H9 (cell line): ENCODE data around the gene UBN1. TPM values are rescaled to one million over a fixed set of nuclear protein-coding genes. Genes with fewer than 3 reads are reported as not detected.
A peak's percentile ranks its signal among the peaks of the same experiment; 100 is the strongest.

Experiments used
- DNase-seq: peaks from one replicate; pipeline ENCODE4 v3.0.0-alpha.2; 2017
- H2AFZ ChIP-seq: one replicate; pipeline ENCODE4 v1.6.1; 2013; ENCODE audit warnings: mild to moderate bottlenecking, low read length, control low read depth, moderate library complexity
- H2AK5ac ChIP-seq: 2 replicates; pipeline ENCODE4 v1.6.1; 2013; ENCODE audit warnings: low read length, control low read depth, mixed read lengths; ENCODE audit not compliant: insufficient read length
- H2BK120ac ChIP-seq: one replicate; pipeline ENCODE4 v1.6.1; 2013; ENCODE audit warnings: low read depth, mild to moderate bottlenecking, low read length, control low read depth, inconsistent platforms; ENCODE audit not compliant: poor library complexity, severe bottlenecking
- H2BK12ac ChIP-seq: 2 replicates; pipeline ENCODE4 v1.6.1; 2013; ENCODE audit warnings: low read length, control low read depth, mixed read lengths, low read depth; ENCODE audit not compliant: insufficient read length
- H2BK15ac ChIP-seq: 2 replicates; pipeline ENCODE4 v1.6.1; 2013; ENCODE audit warnings: low read depth, low read length, control low read depth
- H2BK20ac ChIP-seq: one replicate; pipeline ENCODE4 v1.6.1; 2013; ENCODE audit warnings: low read depth, mild to moderate bottlenecking, low read length, control low read depth, inconsistent platforms; ENCODE audit not compliant: poor library complexity, severe bottlenecking
- H2BK5ac ChIP-seq: 2 replicates; pipeline ENCODE4 v1.6.1; 2013; ENCODE audit warnings: low read length, control low read depth, mixed read lengths; ENCODE audit not compliant: insufficient read length
- H3K14ac ChIP-seq: 2 replicates; pipeline ENCODE4 v1.6.1; 2013; ENCODE audit warnings: low read length, control low read depth; ENCODE audit not compliant: insufficient read depth
- H3K18ac ChIP-seq: 2 replicates; pipeline ENCODE4 v1.6.1; 2013; ENCODE audit warnings: low read depth, mild to moderate bottlenecking, mixed read lengths, low read length, control low read depth; ENCODE audit not compliant: insufficient read length
- H3K23ac ChIP-seq: 2 replicates; pipeline ENCODE4 v1.6.1; 2013; ENCODE audit warnings: low read length, control low read depth, mixed read lengths, low read depth; ENCODE audit not compliant: insufficient read length
- H3K23me2 ChIP-seq: 2 replicates; pipeline ENCODE4 v1.6.1; 2013; ENCODE audit warnings: low read depth, mild to moderate bottlenecking, mixed read lengths, low read length, control low read depth; ENCODE audit not compliant: insufficient read length, poor library complexity, severe bottlenecking
- H3K27ac ChIP-seq: 2 replicates; pipeline ENCODE4 v1.5.1; 2013; ENCODE audit warnings: low read length, control low read depth, mixed read lengths, low read depth; ENCODE audit not compliant: insufficient read length
- H3K27me3 ChIP-seq: 2 replicates; pipeline ENCODE4 v1.6.1; 2013; ENCODE audit warnings: low read length, control low read depth, inconsistent platforms; ENCODE audit not compliant: insufficient read depth
- H3K4ac ChIP-seq: 2 replicates; pipeline ENCODE4 v1.6.1; 2013; ENCODE audit warnings: low read depth, mild to moderate bottlenecking, control low read depth, inconsistent platforms, low read length, moderate library complexity
- H3K4me1 ChIP-seq: 2 replicates; pipeline ENCODE4 v1.6.1; 2013; ENCODE audit warnings: low read length, control low read depth, inconsistent platforms; ENCODE audit not compliant: insufficient read depth
- H3K4me2 ChIP-seq: 2 replicates; pipeline ENCODE4 v1.6.1; 2013; ENCODE audit warnings: low read length, control low read depth, mixed read lengths; ENCODE audit not compliant: insufficient read length, insufficient read depth
- H3K56ac ChIP-seq: 2 replicates; pipeline ENCODE4 v1.6.1; 2013; ENCODE audit warnings: low read depth, mild to moderate bottlenecking, mixed read lengths, low read length, control low read depth; ENCODE audit not compliant: insufficient read length
- H3K79me1 ChIP-seq: 2 replicates; pipeline ENCODE4 v1.6.1; 2013; ENCODE audit warnings: low read depth, mild to moderate bottlenecking, moderate library complexity, low read length, control low read depth, inconsistent platforms; ENCODE audit not compliant: insufficient read depth, poor library complexity, severe bottlenecking
- H3K79me2 ChIP-seq: 2 replicates; pipeline ENCODE4 v1.6.1; 2013; ENCODE audit warnings: low read length, control low read depth, inconsistent platforms; ENCODE audit not compliant: insufficient read depth
- H3K9ac ChIP-seq: 2 replicates; pipeline ENCODE4 v1.6.1; 2013; ENCODE audit warnings: low read length, control low read depth, mixed read lengths; ENCODE audit not compliant: insufficient read length; ENCODE audit errors: extremely low read depth
- H3K9me3 ChIP-seq: one replicate; pipeline ENCODE4 v1.6.1; 2013; ENCODE audit warnings: low read depth, low read length, inconsistent platforms; ENCODE audit not compliant: control insufficient read depth
- H3T11ph ChIP-seq: one replicate; pipeline ENCODE4 v1.6.1; 2013; ENCODE audit warnings: mild to moderate bottlenecking, low read length, control low read depth, inconsistent platforms
- H4K20me1 ChIP-seq: one replicate; pipeline ENCODE4 v1.6.1; 2013; ENCODE audit not compliant: control insufficient read depth, insufficient read length, insufficient read depth
- H4K5ac ChIP-seq: 2 replicates; pipeline ENCODE4 v1.6.1; 2013; ENCODE audit warnings: low read depth, mild to moderate bottlenecking, mixed read lengths, low read length, control low read depth; ENCODE audit not compliant: insufficient read length
- H4K8ac ChIP-seq: replicated peaks from 2 replicates; pipeline ENCODE4 v1.6.1; 2013; ENCODE audit warnings: low read length, control low read depth, mixed read lengths, low read depth; ENCODE audit not compliant: insufficient read length
- H4K91ac ChIP-seq: 2 replicates; pipeline ENCODE4 v1.6.1; 2013; ENCODE audit warnings: low read depth, mild to moderate bottlenecking, moderate library complexity, mixed read lengths, low read length, control low read depth; ENCODE audit not compliant: insufficient read length
- H3K27ac Mint-ChIP-seq, 3 experiments: 2 replicates in 2 of 3; 3 replicates in 1 of 3; pipeline ENCODE4 v1.8.0; 2020 to 2021; ENCODE audit warnings: mixed read lengths in 3 of 3, mild to moderate bottlenecking in 1 of 3, moderate library complexity in 1 of 3
- H3K27me3 Mint-ChIP-seq: 2 replicates; pipeline ENCODE4 v1.8.0; 2021; ENCODE audit warnings: low read depth, mild to moderate bottlenecking, moderate library complexity, mixed read lengths
- H3K36me3 Mint-ChIP-seq, 3 experiments: 2 replicates in 2 of 3; 3 replicates in 1 of 3; pipeline ENCODE4 v1.8.0; 2020 to 2021; ENCODE audit warnings: low read depth in 3 of 3, mixed read lengths in 3 of 3; ENCODE audit not compliant: insufficient read depth in 1 of 3
- H3K4me1 Mint-ChIP-seq, 2 experiments: 2 replicates each; pipeline ENCODE4 v1.8.0; 2020; ENCODE audit warnings: mixed read lengths in 2 of 2
- H3K4me3 Mint-ChIP-seq, 2 experiments: 2 replicates in 1 of 2; 3 replicates in 1 of 2; pipeline ENCODE4 v1.8.0; 2020 to 2021; ENCODE audit warnings: mild to moderate bottlenecking in 2 of 2, mixed read lengths in 2 of 2, moderate library complexity in 1 of 2
- H3K9me3 Mint-ChIP-seq, 2 experiments: 2 replicates in 1 of 2; 3 replicates in 1 of 2; pipeline ENCODE4 v1.8.0; 2020; ENCODE audit warnings: mild to moderate bottlenecking in 2 of 2, mixed read lengths in 2 of 2, moderate library complexity in 1 of 2
- CTCF ChIP-seq: fragments of 200-600 bp; sonication (generic); conservative IDR thresholded peaks from 3 replicates; pipeline ENCODE4 v1.8.0; 2021; ENCODE audit warnings: antibody characterized with exemption, mild to moderate bottlenecking
- WGBS: extraction: QIAGEN DNeasy Blood & Tissue Kit; methylation state at CpG from one replicate; pipeline ENCODE4 v1.1.7; 2013; ENCODE audit warnings: missing lambda C conversion rate, low lambda C conversion rate, mixed read lengths; ENCODE audit not compliant: insufficient read length; ENCODE audit errors: extremely low coverage; 5-methylcytosine and 5-hydroxymethylcytosine counted together
- long read RNA-seq: library from polyadenylated mRNA; unstranded; transcript quantifications from one replicate; pipeline ENCODE4 v2.0.0, GENCODE V29; 2020
- total RNA-seq: library from RNA; stranded (reverse); gene quantifications from 2 replicates; pipeline ENCODE4 v1.2.1, GENCODE V29; 2021

UBN1 gene
- 51.8 and 55.2 TPM in 2 replicates for total RNA-seq
- long read RNA-seq, partial matches to known transcripts = 28 of 45 reads
- long read RNA-seq, other reads (novel, unspliced or antisense) = 17 of 45 reads

GRCh38 chr16:4846901-4847773 lies at the start of gene UBN1, which contains the start of gene GLYR1:
UBN1 (plus strand) TSS chr16:4847481; CDS start chr16:4852918, 5,437 bp downstream.
GLYR1 (minus strand) TSS chr16:4847288; CDS start chr16:4847265, 23 bp downstream.
- no peak within 1 kb of the TSS for H4K5ac ChIP-seq
- H3K23me2 ChIP-seq = peaks cover 17% of the 10 kb centered on the region
- no CpG with 5 or more reads among the region's 126 CpGs for WGBS
- no peaks in the 10 kb centered on the region for H3K9me3 ChIP-seq
- H4K8ac ChIP-seq = no peak within 1 kb of the TSS
- H2AFZ ChIP-seq = no peak within 1 kb of the TSS
- Mint-ChIP-seq H3K4me1 (peaks cover 23 to 31% of the 10 kb centered on the region in 2 experiments), H3K36me3 (peaks cover 20 to 41% (median 39%) of the 10 kb centered on the region in 3 experiments), H3K9me3 (no peaks in the 10 kb centered on the region), H3K4me3 (peak within 1 kb of the TSS; percentile 82 to 93), H3K27ac (peak within 1 kb of the TSS; percentile 72 to 95 (median 92); a peak in 6 of 7 replicates), H3K27me3 (no peaks in the 10 kb centered on the region)
- H3K56ac ChIP-seq = no peak within 1 kb of the TSS
- peak within 1 kb of the TSS; percentile 98 for H3K4me2 ChIP-seq
- H3K14ac ChIP-seq = peak within 1 kb of the TSS; percentile 76; the same call in 1 of the 2 replicates
- TF ChIP-seq CTCF = no peak
- no peak within 1 kb of the TSS for H2BK5ac ChIP-seq
- no peak within 1 kb of the TSS for H3K27ac ChIP-seq
- H3K4me1 ChIP-seq = peaks cover 3% of the 10 kb centered on the region
- H2BK120ac ChIP-seq = no peak within 1 kb of the TSS
- peak within 1 kb of the TSS; percentile 76 for H3K9ac ChIP-seq
- no peak within 1 kb of the TSS for H2BK12ac ChIP-seq
- H3T11ph ChIP-seq = no peak within 1 kb of the TSS
- H3K27me3 ChIP-seq = no peaks in the 10 kb centered on the region
- no peak within 1 kb of the TSS for H3K23ac ChIP-seq
- H3K79me1 ChIP-seq = peaks cover 11% of the 10 kb centered on the region
- H3K79me2 ChIP-seq = peaks cover 30% of the 10 kb centered on the region
- DNase-seq = peak; percentile 98
- H2BK20ac ChIP-seq = no peak within 1 kb of the TSS
- H2AK5ac ChIP-seq = no peak within 1 kb of the TSS
- no peak within 1 kb of the TSS for H3K18ac ChIP-seq
- no peak within 1 kb of the TSS for H4K91ac ChIP-seq
- H4K20me1 ChIP-seq = no peaks in the 10 kb centered on the region
- no peak within 1 kb of the TSS for H3K4ac ChIP-seq
- H2BK15ac ChIP-seq = no peak within 1 kb of the TSS
